A549 (cell line): ENCODE data around the gene PAPPA2. TPM values are rescaled to one million over a fixed set of nuclear protein-coding genes. Genes with fewer than 3 reads are reported as not detected.
"Not testable (repeated sequence)": the region's sequence is repeated elsewhere in the genome, so short reads cannot be mapped to it uniquely, and the experiment has no call there.

ENCODE experiments used
- ATAC-seq, 2 experiments: fragments of 200-7000 bp in 1 of 2; fragments of >200 bp in 1 of 2; cut with Nextera tagmentation in 1 of 2; cut with Tn5 transposase in 1 of 2; 3 replicates each; pipeline versions ENCODE4 v1.8.0 to v1.9.1; 2018 to 2020; ENCODE audit warnings: mild to moderate bottlenecking in 1 of 2, moderate library complexity in 1 of 2
- CTCF ChIA-PET: fragments of 300-600 bp; sonication (Branson Sonifier 250); formaldehyde crosslinking; extraction: SDS; loops from one replicate; lab custom pipeline; 2021; ENCODE audit warnings: antibody characterized with exemption, inconsistent platforms; lab: Yijun Ruan, JAX
- POLR2A ChIA-PET: fragments of 350-600 bp; formaldehyde crosslinking; extraction: SDS; loops from one replicate; lab custom pipeline; 2021; ENCODE audit warnings: antibody characterized with exemption, inconsistent platforms; lab: Yijun Ruan, JAX
- DNase-seq, 2 experiments: peaks; one replicate each; pipeline versions ENCODE4 v3.0.0 to v3.0.0-alpha.2; 2011 to 2016; ENCODE audit warnings: low read depth in 1 of 2, low spot score in 1 of 2
- FAIRE-seq: peaks from 2 replicates; lab custom pipeline; 2011; peaks lifted over from hg19 to GRCh38; lab: Jason Lieb, UNC
- H3K27ac ChIP-seq, 2 experiments: fragments of >200 bp; sonication (Bioruptor Twin); formaldehyde crosslinking; 3 replicates each; pipeline ENCODE4 v1.5.1; 2016 to 2017
- H3K4me1 ChIP-seq: fragments of >200 bp; sonication (Bioruptor Twin); formaldehyde crosslinking; 3 replicates; pipeline ENCODE4 v1.6.1; 2016
- H3K4me2 ChIP-seq: fragments of >200 bp; sonication (Bioruptor Twin); formaldehyde crosslinking; 3 replicates; pipeline ENCODE4 v1.6.1; 2016
- H3K4me3 ChIP-seq: fragments of >200 bp; sonication (Bioruptor Twin); formaldehyde crosslinking; 3 replicates; pipeline ENCODE4 v1.5.1; 2016
- H3K9me3 ChIP-seq: fragments of >200 bp; sonication (Bioruptor Twin); formaldehyde crosslinking; 3 replicates; pipeline ENCODE4 v1.6.1; 2016
- CHD2 ChIP-seq: fragments of 150-350 bp; IDR thresholded peaks from 2 replicates; pipeline ENCODE4 v1.6.1; 2014; ENCODE audit warnings: low read length; ENCODE audit not compliant: partially characterized antibody
- FOSB ChIP-seq: fragments of 250-450 bp; sonication (Bioruptor Pico); IDR thresholded peaks from 2 replicates; pipeline ENCODE4 v1.5.0; 2020; ENCODE audit warnings: mild to moderate bottlenecking, moderate library complexity
- FOXS1 ChIP-seq: fragments of 250-450 bp; sonication (Bioruptor Pico); IDR thresholded peaks from 2 replicates; pipeline ENCODE4 v1.5.0; 2020; ENCODE audit warnings: mild to moderate bottlenecking, moderate library complexity
- HOXA7 ChIP-seq: fragments of 250-450 bp; sonication (Bioruptor Pico); IDR thresholded peaks from 2 replicates; pipeline ENCODE4 v1.5.0; 2020; ENCODE audit warnings: mild to moderate bottlenecking, moderate library complexity
- HOXB5 ChIP-seq: fragments of 250-450 bp; sonication (Bioruptor Pico); IDR thresholded peaks from 2 replicates; pipeline ENCODE4 v1.5.0; 2020; ENCODE audit warnings: mild to moderate bottlenecking, moderate library complexity
- KDM1A ChIP-seq: fragments of 200-600 bp; sonication (generic); IDR thresholded peaks from 2 replicates; pipeline ENCODE4 v1.6.1; 2016; ENCODE audit warnings: low read depth, mild to moderate bottlenecking
- RCOR1 ChIP-seq: fragments of 150-350 bp; IDR thresholded peaks from 2 replicates; pipeline ENCODE4 v1.6.1; 2014; ENCODE audit warnings: antibody characterized with exemption, low read length, low read depth
- RNF2 ChIP-seq: fragments of 200-600 bp; sonication (generic); IDR thresholded peaks from 2 replicates; pipeline ENCODE4 v1.6.1; 2016; ENCODE audit warnings: low read depth, mild to moderate bottlenecking, antibody characterized with exemption, moderate library complexity, borderline replicate concordance
- ZFP36 ChIP-seq: fragments of 450-650 bp; IDR thresholded peaks from 2 replicates; pipeline ENCODE4 v1.6.1; 2014; ENCODE audit warnings: borderline replicate concordance; ENCODE audit not compliant: partially characterized antibody
- ZSCAN20 ChIP-seq: fragments of 250-450 bp; sonication (Bioruptor Pico); IDR thresholded peaks from 2 replicates; pipeline ENCODE4 v1.8.0; 2022; ENCODE audit warnings: mild to moderate bottlenecking, moderate library complexity
- WGBS: methylation state at CpG from one replicate; pipeline ENCODE4 v1.1.6; 2017; ENCODE audit errors: missing lambda C conversion rate; 5-methylcytosine and 5-hydroxymethylcytosine counted together
- polyA minus RNA-seq: library from RNA; depleted of rRNA, polyadenylated mRNA; stranded (reverse); fragments of >200 nt; gene quantifications from 2 replicates; pipeline ENCODE4 v1.2.3, GENCODE V29; 2011; rRNA and poly(A)+ RNA removed
- polyA plus RNA-seq, 4 experiments: library from polyadenylated mRNA; depleted of rRNA in 3 of 4; stranded (reverse); fragments of >200 nt; fragmentation: RNase III in 1 of 4; extraction: RNeasy Plus Mini Kit Qiagen cat#74134 plus additional on column Dnase treatment in 1 of 4; gene quantifications; 2 replicates in 3 of 4; 3 replicates in 1 of 4; pipeline ENCODE4 v1.2.3, GENCODE V29; 2011 to 2017
- TF ChIP-seq, protein P1 (sequence below): IDR thresholded peaks from 2 replicates; pipeline ENCODE4 v1.6.1; 2012
- TF ChIP-seq, protein P2 (sequence below): fragments of >200 bp; sonication (Bioruptor Twin); formaldehyde crosslinking; IDR thresholded peaks from 3 replicates; pipeline ENCODE4 v1.5.1; 2016
- TF ChIP-seq, protein P3 (sequence below): fragments of >200 bp; sonication (Bioruptor Twin); formaldehyde crosslinking; IDR thresholded peaks from 2 replicates; pipeline ENCODE4 v1.6.1; 2016

Gene PAPPA2, protein sequence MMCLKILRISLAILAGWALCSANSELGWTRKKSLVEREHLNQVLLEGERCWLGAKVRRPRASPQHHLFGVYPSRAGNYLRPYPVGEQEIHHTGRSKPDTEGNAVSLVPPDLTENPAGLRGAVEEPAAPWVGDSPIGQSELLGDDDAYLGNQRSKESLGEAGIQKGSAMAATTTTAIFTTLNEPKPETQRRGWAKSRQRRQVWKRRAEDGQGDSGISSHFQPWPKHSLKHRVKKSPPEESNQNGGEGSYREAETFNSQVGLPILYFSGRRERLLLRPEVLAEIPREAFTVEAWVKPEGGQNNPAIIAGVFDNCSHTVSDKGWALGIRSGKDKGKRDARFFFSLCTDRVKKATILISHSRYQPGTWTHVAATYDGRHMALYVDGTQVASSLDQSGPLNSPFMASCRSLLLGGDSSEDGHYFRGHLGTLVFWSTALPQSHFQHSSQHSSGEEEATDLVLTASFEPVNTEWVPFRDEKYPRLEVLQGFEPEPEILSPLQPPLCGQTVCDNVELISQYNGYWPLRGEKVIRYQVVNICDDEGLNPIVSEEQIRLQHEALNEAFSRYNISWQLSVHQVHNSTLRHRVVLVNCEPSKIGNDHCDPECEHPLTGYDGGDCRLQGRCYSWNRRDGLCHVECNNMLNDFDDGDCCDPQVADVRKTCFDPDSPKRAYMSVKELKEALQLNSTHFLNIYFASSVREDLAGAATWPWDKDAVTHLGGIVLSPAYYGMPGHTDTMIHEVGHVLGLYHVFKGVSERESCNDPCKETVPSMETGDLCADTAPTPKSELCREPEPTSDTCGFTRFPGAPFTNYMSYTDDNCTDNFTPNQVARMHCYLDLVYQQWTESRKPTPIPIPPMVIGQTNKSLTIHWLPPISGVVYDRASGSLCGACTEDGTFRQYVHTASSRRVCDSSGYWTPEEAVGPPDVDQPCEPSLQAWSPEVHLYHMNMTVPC (N-terminal part only)
- 0.34 and 0.72 TPM in 2 replicates for polyA plus RNA-seq (2011; rRNA removed)
- polyA plus RNA-seq (2012; cell fraction: cytosol; rRNA removed): under 0.01 and 0.01 TPM in 2 replicates
- polyA plus RNA-seq (2012; cell fraction: nucleus; rRNA removed): 0.01 TPM in 2 replicates
- 0.03 to 0.04 TPM (median 0.04 TPM) in 3 replicates for polyA plus RNA-seq (2017; fragmentation: RNase III; extraction: RNeasy Plus Mini Kit Qiagen cat#74134 plus additional on column Dnase treatment)
- 0.95 and 0.97 TPM in 2 replicates for polyA minus RNA-seq

DNA sequence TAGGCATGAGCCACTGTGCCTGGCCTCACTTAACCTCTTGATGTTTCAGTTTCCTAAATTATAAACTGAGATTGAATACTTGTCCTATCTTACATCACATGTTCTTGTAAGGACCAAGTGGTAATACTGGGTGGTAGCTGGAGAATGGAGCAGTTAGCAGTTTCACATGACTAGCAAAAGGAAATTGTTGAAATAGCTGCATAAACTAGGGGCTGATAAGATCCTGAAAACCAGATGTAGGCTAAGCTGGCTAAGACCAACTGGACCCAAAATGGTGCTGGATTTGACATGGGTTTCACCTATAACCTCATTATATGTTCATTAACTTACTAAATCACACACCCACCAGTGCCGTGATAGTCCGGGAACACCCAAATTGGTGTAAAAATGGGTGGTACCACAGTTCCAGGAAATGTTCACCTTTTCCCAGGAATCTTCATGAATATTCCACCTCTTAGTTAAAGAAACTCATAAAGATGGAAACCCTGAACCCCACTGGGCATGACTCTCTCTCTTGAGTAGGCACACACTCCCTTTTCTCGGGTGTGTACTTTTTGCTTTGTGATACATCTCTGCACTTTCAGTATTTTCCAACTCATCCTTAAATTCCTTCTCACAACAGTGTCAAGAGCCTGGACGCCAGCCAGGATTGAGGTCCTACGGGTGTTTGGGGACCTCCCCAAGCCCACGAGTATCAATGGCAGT is at the start of gene PAPPA2:
Gene PAPPA2, plus strand, starts transcription at position 502 of the 705 bp plus-strand sequence. CDS start 93,148 bp downstream, outside the sequence.
- ATAC-seq (no peak), DNase-seq (no peak), FAIRE-seq (no peak)
- ChIA-PET POLR2A (no interaction called here), CTCF (no interaction called here)
- no peak within 1 kb of the TSS for H3K27ac ChIP-seq
- no peaks in the 10 kb centered on the region for H3K4me1 ChIP-seq
- H3K4me3 ChIP-seq: no peak within 1 kb of the TSS
- TF ChIP-seq RNF2 (no peak), KDM1A (no peak), CHD2 (no peak), FOXS1 (CRISPR knock-in tag) (no peak), RCOR1 (no peak), ZFP36 (no peak), HOXB5 (CRISPR knock-in tag) (no peak), FOSB (CRISPR knock-in tag) (no peak), HOXA7 (no peak)
- TF ChIP-seq, protein P1, sequence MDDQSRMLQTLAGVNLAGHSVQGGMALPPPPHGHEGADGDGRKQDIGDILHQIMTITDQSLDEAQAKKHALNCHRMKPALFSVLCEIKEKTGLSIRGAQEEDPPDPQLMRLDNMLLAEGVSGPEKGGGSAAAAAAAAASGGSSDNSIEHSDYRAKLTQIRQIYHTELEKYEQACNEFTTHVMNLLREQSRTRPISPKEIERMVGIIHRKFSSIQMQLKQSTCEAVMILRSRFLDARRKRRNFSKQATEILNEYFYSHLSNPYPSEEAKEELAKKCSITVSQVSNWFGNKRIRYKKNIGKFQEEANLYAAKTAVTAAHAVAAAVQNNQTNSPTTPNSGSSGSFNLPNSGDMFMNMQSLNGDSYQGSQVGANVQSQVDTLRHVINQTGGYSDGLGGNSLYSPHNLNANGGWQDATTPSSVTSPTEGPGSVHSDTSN: no peak
- TF ChIP-seq, protein P2, sequence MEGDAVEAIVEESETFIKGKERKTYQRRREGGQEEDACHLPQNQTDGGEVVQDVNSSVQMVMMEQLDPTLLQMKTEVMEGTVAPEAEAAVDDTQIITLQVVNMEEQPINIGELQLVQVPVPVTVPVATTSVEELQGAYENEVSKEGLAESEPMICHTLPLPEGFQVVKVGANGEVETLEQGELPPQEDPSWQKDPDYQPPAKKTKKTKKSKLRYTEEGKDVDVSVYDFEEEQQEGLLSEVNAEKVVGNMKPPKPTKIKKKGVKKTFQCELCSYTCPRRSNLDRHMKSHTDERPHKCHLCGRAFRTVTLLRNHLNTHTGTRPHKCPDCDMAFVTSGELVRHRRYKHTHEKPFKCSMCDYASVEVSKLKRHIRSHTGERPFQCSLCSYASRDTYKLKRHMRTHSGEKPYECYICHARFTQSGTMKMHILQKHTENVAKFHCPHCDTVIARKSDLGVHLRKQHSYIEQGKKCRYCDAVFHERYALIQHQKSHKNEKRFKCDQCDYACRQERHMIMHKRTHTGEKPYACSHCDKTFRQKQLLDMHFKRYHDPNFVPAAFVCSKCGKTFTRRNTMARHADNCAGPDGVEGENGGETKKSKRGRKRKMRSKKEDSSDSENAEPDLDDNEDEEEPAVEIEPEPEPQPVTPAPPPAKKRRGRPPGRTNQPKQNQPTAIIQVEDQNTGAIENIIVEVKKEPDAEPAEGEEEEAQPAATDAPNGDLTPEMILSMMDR: no peak
- TF ChIP-seq, protein P3, sequence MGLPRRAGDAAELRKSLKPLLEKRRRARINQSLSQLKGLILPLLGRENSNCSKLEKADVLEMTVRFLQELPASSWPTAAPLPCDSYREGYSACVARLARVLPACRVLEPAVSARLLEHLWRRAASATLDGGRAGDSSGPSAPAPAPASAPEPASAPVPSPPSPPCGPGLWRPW: no peak
- WGBS: 33% methylated on average over 6 of the region's 6 CpGs
- no peaks in the 10 kb centered on the region for H3K9me3 ChIP-seq
- H3K4me2 ChIP-seq: no peak within 1 kb of the TSS

DNA sequence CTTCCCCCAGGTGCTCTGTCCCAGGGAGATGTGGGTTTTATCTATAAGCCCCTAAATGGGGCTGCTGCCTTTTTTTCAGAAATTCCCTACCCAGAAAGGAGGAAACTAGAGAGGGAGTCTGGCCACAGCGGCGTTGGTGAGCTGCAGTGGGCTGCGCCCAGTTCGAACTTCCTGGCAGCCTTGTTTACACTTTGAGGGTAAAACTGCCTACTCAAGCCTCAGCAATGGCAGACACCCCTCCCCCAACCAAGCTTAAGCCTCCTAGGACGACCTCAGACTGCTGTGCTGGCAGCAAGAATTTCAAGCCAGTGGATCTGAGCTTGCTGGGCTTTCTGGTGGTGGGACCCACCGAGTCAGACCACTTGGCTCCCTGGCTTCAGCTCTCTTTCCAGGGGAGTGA is 46.2 kb upstream of the PAPPA2 start:
- no peaks in the 10 kb centered on the region for H3K4me1 ChIP-seq
- FAIRE-seq (no peak), DNase-seq (no peak), ATAC-seq (no peak)
- ChIA-PET POLR2A (no interaction called here), CTCF (no interaction called here)
- H3K9me3 ChIP-seq: no peaks in the 10 kb centered on the region
- TF ChIP-seq ZSCAN20 (CRISPR knock-in tag): no peak
- WGBS: 19% methylated on average over 6 of the region's 6 CpGs
- H3K4me3 ChIP-seq: no peak overlapping the region
- H3K27ac ChIP-seq: no peak overlapping the region
- H3K4me2 ChIP-seq: no peak overlapping the region

DNA sequence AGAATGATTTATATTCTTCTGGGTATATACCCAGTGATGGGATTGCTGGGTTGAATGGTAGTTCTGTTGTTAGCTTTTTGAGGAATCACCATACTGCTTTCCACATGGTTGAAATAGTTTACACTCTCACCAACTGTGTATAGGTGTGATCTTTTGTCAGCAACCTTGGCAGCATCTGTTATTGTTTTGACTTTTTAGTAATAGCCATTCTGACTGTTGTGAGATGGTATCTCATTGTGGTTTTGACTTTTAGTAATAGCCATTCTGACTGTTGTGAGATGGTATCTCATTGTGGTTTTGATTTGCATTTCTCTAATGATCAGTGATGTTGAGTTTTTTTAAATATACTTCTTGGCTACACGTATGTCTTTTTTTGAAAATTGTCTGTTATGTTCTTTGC is 43.4 kb upstream of the PAPPA2 start:
- WGBS: 0% methylated on average over 1 of the region's 1 CpG
- ATAC-seq, DNase-seq, POLR2A ChIA-PET, H3K4me3 ChIP-seq, H3K9me3 ChIP-seq, H3K4me2 ChIP-seq, CTCF ChIA-PET, FAIRE-seq, H3K27ac ChIP-seq, H3K4me1 ChIP-seq: not testable (repeated sequence)
